AG08396 (cell line): Measurements from ENCODE around the gene NXPH2.
"Not testable (repeated sequence)": the region's sequence is repeated elsewhere in the genome, so short reads cannot be mapped to it uniquely, and the experiment has no call there.

Experiments used
- DNase-seq: peaks from one replicate; pipeline ENCODE4 v3.0.0; 2012; ENCODE audit warnings: low spot score, mixed read lengths

The NXPH2 gene

GRCh38 chr2:138708682-138709241 lies 71.4 kb downstream of the NXPH2 start:
- no peak for DNase-seq

- peak; percentile 22 for DNase-seq
These were observed 72.7 kb downstream of the NXPH2 start for GRCh38 chr2:138707392-138708074.

GRCh38 chr2:138703242-138703641 lies 76.9 kb downstream of the NXPH2 start:
- DNase-seq, result no peak

GRCh38 chr2:138700716-138701115 lies 79.5 kb downstream of the NXPH2 start:
- no peak for DNase-seq

GRCh38 chr2:138699421-138699820 lies 80.8 kb downstream of the NXPH2 start:
- no peak for DNase-seq

GRCh38 chr2:138698428-138698827 lies 81.8 kb downstream of the NXPH2 start:
- DNase-seq, result no peak

- no peak for DNase-seq
These were observed 88.5 kb downstream of the NXPH2 start for GRCh38 chr2:138691667-138692066.

GRCh38 chr2:138689705-138690104 lies 90.5 kb downstream of the NXPH2 start:
- no peak for DNase-seq

GRCh38 chr2:138682163-138682562 lies 98.0 kb downstream of the NXPH2 start:
- no peak for DNase-seq

- DNase-seq, result no peak
These were observed 103.0 kb downstream of the NXPH2 start for GRCh38 chr2:138677221-138677620.

- DNase-seq, result no peak
These were observed 103.6 kb downstream of the NXPH2 start for GRCh38 chr2:138676619-138677021.

- no peak for DNase-seq
These were observed 108.6 kb downstream of the NXPH2 start for GRCh38 chr2:138671566-138671965.

GRCh38 chr2:138670734-138671133 lies 109.5 kb downstream of the NXPH2 start:
- DNase-seq, result no peak

- no peak for DNase-seq
These were observed 114.3 kb downstream of the NXPH2 start for GRCh38 chr2:138665937-138666336.

GRCh38 chr2:138658187-138658894 lies 121.8 kb downstream of the NXPH2 start:
- no peak for DNase-seq

GRCh38 chr2:138654146-138654545 lies 126.0 kb downstream of the NXPH2 start:
- no peak for DNase-seq

- DNase-seq, result no peak
These were observed 127.8 kb downstream of the NXPH2 start for GRCh38 chr2:138652378-138652777.

- no peak for DNase-seq
These were observed 130.6 kb downstream of the NXPH2 start for GRCh38 chr2:138649571-138649970.

- DNase-seq, result no peak
These were observed 131.6 kb downstream of the NXPH2 start for GRCh38 chr2:138648606-138649005.

- not testable (repeated sequence) for DNase-seq
These were observed 135.4 kb downstream of the NXPH2 start for GRCh38 chr2:138644776-138645175.

- DNase-seq, result no peak
These were observed 139.1 kb downstream of the NXPH2 start for GRCh38 chr2:138640921-138641676.

GRCh38 chr2:138637686-138638085 lies 142.5 kb downstream of the NXPH2 start:
- DNase-seq, result no peak

- DNase-seq, result no peak
These were observed 143.1 kb downstream of the NXPH2 start for GRCh38 chr2:138637061-138637460.
